Measurements from ENCODE around the gene SND1.

Gene SND1

GRCh38 chr7:127651556-127652332, at the start of gene SND1:
TSS of gene SND1 (plus strand) at chr7:127652194. CDS start at chr7:127652374, 180 bp downstream.
- DNase-seq (ENCODE audit: low read depth in 2 of 2) = peak; percentile 99

GRCh38 chr7:127608446-127608845, 43.5 kb upstream of the SND1 start:
- no peak for DNase-seq (ENCODE audit: low read depth in 2 of 2)

GRCh38 chr7:127609297-127609696, 42.7 kb upstream of the SND1 start:
- no peak for DNase-seq (ENCODE audit: low read depth in 2 of 2)

GRCh38 chr7:127612263-127612662, 39.7 kb upstream of the SND1 start:
- DNase-seq (ENCODE audit: low read depth in 2 of 2) = no peak

- DNase-seq (ENCODE audit: low read depth in 2 of 2) = no peak
Observed at GRCh38 chr7:127616724-127617123, 35.3 kb upstream of the SND1 start.

- DNase-seq (ENCODE audit: low read depth in 2 of 2) = no peak
Observed at GRCh38 chr7:127618042-127618441, 34.0 kb upstream of the SND1 start, which contains the start of gene PAX4. TSS of gene PAX4 (minus strand) at chr7:127618142. CDS start at chr7:127615928, 2,214 bp downstream.

- no peak for DNase-seq (ENCODE audit: low read depth in 2 of 2)
Observed at GRCh38 chr7:127618775-127619174, 33.2 kb upstream of the SND1 start.

GRCh38 chr7:127619681-127620405, 32.2 kb upstream of the SND1 start:
- DNase-seq (ENCODE audit: low read depth in 2 of 2) = no peak

GRCh38 chr7:127620406-127621233, 31.4 kb upstream of the SND1 start:
- no peak for DNase-seq (ENCODE audit: low read depth in 2 of 2)

- no peak for DNase-seq (ENCODE audit: low read depth in 2 of 2)
Observed at GRCh38 chr7:127625331-127625730, 26.7 kb upstream of the SND1 start.

GRCh38 chr7:127628445-127628844, 23.5 kb upstream of the SND1 start:
- DNase-seq (ENCODE audit: low read depth in 2 of 2) = no peak

GRCh38 chr7:127629268-127629854, 22.6 kb upstream of the SND1 start:
- DNase-seq (ENCODE audit: low read depth in 2 of 2) = no peak

GRCh38 chr7:127632276-127632910, 19.6 kb upstream of the SND1 start:
- peak; percentile 70 to 71 for DNase-seq (ENCODE audit: low read depth in 2 of 2)

GRCh38 chr7:127635659-127636285, 16.2 kb upstream of the SND1 start:
- DNase-seq (ENCODE audit: low read depth in 2 of 2) = no peak

- DNase-seq (ENCODE audit: low read depth in 2 of 2) = no peak
Observed at GRCh38 chr7:127638197-127638596, 13.8 kb upstream of the SND1 start.

GRCh38 chr7:127644484-127644883, 7.5 kb upstream of the SND1 start:
- DNase-seq (ENCODE audit: low read depth in 2 of 2) = no peak

GRCh38 chr7:127647636-127648035, 4.4 kb upstream of the SND1 start:
- DNase-seq (ENCODE audit: low read depth in 2 of 2) = no peak

GRCh38 chr7:127648986-127649385, 3.0 kb upstream of the SND1 start:
- DNase-seq (ENCODE audit: low read depth in 2 of 2) = no peak

GRCh38 chr7:127650847-127651555, 993 bp upstream of the SND1 start:
- no peak for DNase-seq (ENCODE audit: low read depth in 2 of 2)

All from fibroblast of skin of left quadriceps (primary cell).